Measurements from ENCODE around the gene MTG1. TPM values are rescaled to one million over a fixed set of nuclear protein-coding genes. Genes with fewer than 3 reads are reported as not detected.

The MTG1 gene
- total and polyA plus RNA-seq, 10 of the 15 experiments (the other 5 are each of a cell fraction or from before 2014, with no cell fraction given): 6.2 to 104 (median 62.5) TPM

- Histone ChIP-seq H3K4me2 (ENCODE audit: control insufficient read depth, insufficient read depth) (no peak overlapping the region), H3K79me2 (ENCODE audit: control insufficient read depth, insufficient read depth, low read length) (no peaks in the 10 kb centered on the region), H3K4me1 (ENCODE audit: control insufficient read depth, insufficient read depth, low read length) (no peaks in the 10 kb centered on the region), H3K9ac (ENCODE audit: control insufficient read depth, insufficient read depth, low read length) (no peak overlapping the region), H3K4me3 (no peak overlapping the region), H4K20me1 (ENCODE audit: control insufficient read depth, insufficient read depth) (no peaks in the 10 kb centered on the region), H3K9me3 (replicated peaks; ENCODE audit: control insufficient read depth, insufficient read depth, low read length) (peaks cover 12% of the 10 kb centered on the region; the same call in 2 of the 3 replicates), H2AFZ (ENCODE audit: control insufficient read depth, low read depth, low read length) (no peak overlapping the region), H3K36me3 (ENCODE audit: control insufficient read depth in 2 of 2, insufficient read depth in 2 of 2, low read length in 1 of 2) (peaks cover 13 to 23% of the 10 kb centered on the region in 2 experiments), H3K27me3 (replicated peaks in 1 of 2; ENCODE audit: control insufficient read depth in 2 of 2, insufficient read depth in 2 of 2, low read length in 1 of 2) (no peaks in the 10 kb centered on the region), H3K27ac (ENCODE audit: control insufficient read depth, insufficient read depth) (no peak overlapping the region)
- TF ChIP-seq POLR2A (IDR thresholded peaks at IDR 0.05; ENCODE audit: low read depth, low read length) (peak; percentile 60), DPF2 (IDR thresholded peaks at IDR 0.05) (no peak), LARP7 (IDR thresholded peaks at IDR 0.05) (no peak)
- ChIA-PET CTCF (no interaction called here), SMC1A (ENCODE audit: uncharacterized antibody, unreplicated experiment) (no interaction called here), RAD21 (ENCODE audit: unreplicated experiment) (no interaction called here), POLR2A (interaction anchor here (0.6 kb wide), 1 partner anchor 26 kb away, joined by 4 read pairs; no protein-coding TSS in a partner anchor)
- ATAC-seq: no peak
- DNase-seq (ENCODE audit: low read depth, low spot score): no peak
- WGBS (ENCODE audit: insufficient coverage, insufficient replicate concordance, low lambda C conversion rate, missing lambda C conversion rate): 95% methylated on average over 22 of the region's 25 CpGs
- intact Hi-C loops (cut with micrococcal nuclease; ENCODE audit: unreplicated experiment) (no loop called here), in situ Hi-C loops (cut with MboI) (no loop called here)
- BruUV-seq (replicated peaks): no TSS peak
- no peak for FAIRE-seq
Measured at GRCh38 chr10:133415752-133416151, 21.8 kb downstream of the MTG1 start.

- no peaks in the 10 kb centered on the region for H4K20me1 ChIP-seq (ENCODE audit: control insufficient read depth, insufficient read depth)
- no peaks in the 10 kb centered on the region for H3K4me1 ChIP-seq (ENCODE audit: control insufficient read depth, insufficient read depth, low read length)
- ATAC-seq: no peak
- in situ Hi-C loops (cut with MboI): no loop called here
- POLR2A ChIA-PET: interaction anchor here (1.2 kb wide), 1 partner anchor 32 kb away, joined by 4 read pairs; no protein-coding TSS in a partner anchor
- RAD21 ChIA-PET (ENCODE audit: unreplicated experiment): no interaction called here
- CTCF ChIA-PET: interaction anchor here (0.9 kb wide), 1 partner anchor 88 kb away, joined by 3 read pairs; no protein-coding TSS in a partner anchor
- no peak overlapping the region for H3K4me2 ChIP-seq (ENCODE audit: control insufficient read depth, insufficient read depth)
- no peaks in the 10 kb centered on the region for H3K27me3 ChIP-seq (replicated peaks in 1 of 2; ENCODE audit: control insufficient read depth in 2 of 2, insufficient read depth in 2 of 2, low read length in 1 of 2)
- SMC1A ChIA-PET (ENCODE audit: uncharacterized antibody, unreplicated experiment): no interaction called here
- intact Hi-C loops (cut with micrococcal nuclease; ENCODE audit: unreplicated experiment): no loop called here
- H3K9ac ChIP-seq (ENCODE audit: control insufficient read depth, insufficient read depth, low read length): no peak overlapping the region
- no peak for FAIRE-seq
- H3K79me2 ChIP-seq (ENCODE audit: control insufficient read depth, insufficient read depth, low read length): no peaks in the 10 kb centered on the region
- H3K36me3 ChIP-seq (ENCODE audit: control insufficient read depth in 2 of 2, insufficient read depth in 2 of 2, low read length in 1 of 2): peaks cover 7 to 17% of the 10 kb centered on the region in 2 experiments
- WGBS (ENCODE audit: insufficient coverage, insufficient replicate concordance, low lambda C conversion rate, missing lambda C conversion rate): 97% methylated on average over 14 of the region's 14 CpGs
- no peaks in the 10 kb centered on the region; the same call in 2 of the 3 replicates for H3K9me3 ChIP-seq (replicated peaks; ENCODE audit: control insufficient read depth, insufficient read depth, low read length)
- no peak overlapping the region for H3K27ac ChIP-seq (ENCODE audit: control insufficient read depth, insufficient read depth)
- BruUV-seq (replicated peaks): no TSS peak
- DNase-seq (ENCODE audit: low read depth, low spot score): no peak
- H3K4me3 ChIP-seq: no peak overlapping the region
- TF ChIP-seq NRF1 (conservative IDR thresholded peaks at IDR 0.05; ENCODE audit: low read depth, low read length) (no peak), POLR2A (IDR thresholded peaks at IDR 0.05; ENCODE audit: low read depth, low read length) (peak; percentile 61; the same call in 1 of the 2 replicates)
- H2AFZ ChIP-seq (ENCODE audit: control insufficient read depth, low read depth, low read length): no peak overlapping the region
Measured at GRCh38 chr10:133418289-133418993, 24.5 kb downstream of the MTG1 start.
